Measurements from ENCODE around the gene NUDT17.

- TF ChIP-seq CTCF (IDR thresholded peaks at IDR 0.05) = no peak
- no peak for TF ChIP-seq RXRA (IDR thresholded peaks at IDR 0.05; ENCODE audit: borderline replicate concordance, low read depth)
- no peak for TF ChIP-seq EP300 (IDR thresholded peaks at IDR 0.05; ENCODE audit: borderline replicate concordance in 1 of 2, low read depth in 1 of 2, low read length in 1 of 2)
- TF ChIP-seq SMC3 (IDR thresholded peaks at IDR 0.05; ENCODE audit: low read depth, low read length) = no peak
- TF ChIP-seq RCOR1 (IDR thresholded peaks at IDR 0.05; ENCODE audit: low read length) = no peak
- no peak for TF ChIP-seq CHD2 (IDR thresholded peaks at IDR 0.05; ENCODE audit: low read length, partially characterized antibody)
- TF ChIP-seq, protein P1, sequence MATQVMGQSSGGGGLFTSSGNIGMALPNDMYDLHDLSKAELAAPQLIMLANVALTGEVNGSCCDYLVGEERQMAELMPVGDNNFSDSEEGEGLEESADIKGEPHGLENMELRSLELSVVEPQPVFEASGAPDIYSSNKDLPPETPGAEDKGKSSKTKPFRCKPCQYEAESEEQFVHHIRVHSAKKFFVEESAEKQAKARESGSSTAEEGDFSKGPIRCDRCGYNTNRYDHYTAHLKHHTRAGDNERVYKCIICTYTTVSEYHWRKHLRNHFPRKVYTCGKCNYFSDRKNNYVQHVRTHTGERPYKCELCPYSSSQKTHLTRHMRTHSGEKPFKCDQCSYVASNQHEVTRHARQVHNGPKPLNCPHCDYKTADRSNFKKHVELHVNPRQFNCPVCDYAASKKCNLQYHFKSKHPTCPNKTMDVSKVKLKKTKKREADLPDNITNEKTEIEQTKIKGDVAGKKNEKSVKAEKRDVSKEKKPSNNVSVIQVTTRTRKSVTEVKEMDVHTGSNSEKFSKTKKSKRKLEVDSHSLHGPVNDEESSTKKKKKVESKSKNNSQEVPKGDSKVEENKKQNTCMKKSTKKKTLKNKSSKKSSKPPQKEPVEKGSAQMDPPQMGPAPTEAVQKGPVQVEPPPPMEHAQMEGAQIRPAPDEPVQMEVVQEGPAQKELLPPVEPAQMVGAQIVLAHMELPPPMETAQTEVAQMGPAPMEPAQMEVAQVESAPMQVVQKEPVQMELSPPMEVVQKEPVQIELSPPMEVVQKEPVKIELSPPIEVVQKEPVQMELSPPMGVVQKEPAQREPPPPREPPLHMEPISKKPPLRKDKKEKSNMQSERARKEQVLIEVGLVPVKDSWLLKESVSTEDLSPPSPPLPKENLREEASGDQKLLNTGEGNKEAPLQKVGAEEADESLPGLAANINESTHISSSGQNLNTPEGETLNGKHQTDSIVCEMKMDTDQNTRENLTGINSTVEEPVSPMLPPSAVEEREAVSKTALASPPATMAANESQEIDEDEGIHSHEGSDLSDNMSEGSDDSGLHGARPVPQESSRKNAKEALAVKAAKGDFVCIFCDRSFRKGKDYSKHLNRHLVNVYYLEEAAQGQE (IDR thresholded peaks at IDR 0.05; ENCODE audit: low read depth, low read length) = no peak
- no peak for TF ChIP-seq YY1 (IDR thresholded peaks at IDR 0.05; ENCODE audit: low read depth)
- TF ChIP-seq GATA2 (CRISPR knock-in tag; IDR thresholded peaks at IDR 0.05) = no peak
- no peak for TF ChIP-seq RFX5 (IDR thresholded peaks at IDR 0.05; ENCODE audit: low read length)
- no peak for TF ChIP-seq FOXM1 (IDR thresholded peaks at IDR 0.05; ENCODE audit: low read depth)
- TF ChIP-seq MAX (IDR thresholded peaks at IDR 0.05; ENCODE audit: low read depth) = no peak
- no peak for TF ChIP-seq GABPA (IDR thresholded peaks at IDR 0.05; ENCODE audit: low read depth)
- no peak for TF ChIP-seq NFIC (IDR thresholded peaks at IDR 0.05; ENCODE audit: borderline replicate concordance)
Observed at GRCh38 chr1:145886390-145886789, 41.0 kb downstream of the NUDT17 start.
